H9 (cell line): Measurements from ENCODE around the gene CALHM3. TPM values are rescaled to one million over a fixed set of nuclear protein-coding genes. Genes with fewer than 3 reads are reported as not detected.

Experiments used
- DNase-seq: peaks from one replicate; pipeline ENCODE4 v3.0.0-alpha.2; 2017
- H2AFZ ChIP-seq: one replicate; pipeline ENCODE4 v1.6.1; 2013; ENCODE audit warnings: mild to moderate bottlenecking, low read length, control low read depth, moderate library complexity
- H2AK5ac ChIP-seq: 2 replicates; pipeline ENCODE4 v1.6.1; 2013; ENCODE audit warnings: low read length, control low read depth, mixed read lengths; ENCODE audit not compliant: insufficient read length
- H2BK120ac ChIP-seq: one replicate; pipeline ENCODE4 v1.6.1; 2013; ENCODE audit warnings: low read depth, mild to moderate bottlenecking, low read length, control low read depth, inconsistent platforms; ENCODE audit not compliant: poor library complexity, severe bottlenecking
- H2BK12ac ChIP-seq: 2 replicates; pipeline ENCODE4 v1.6.1; 2013; ENCODE audit warnings: low read length, control low read depth, mixed read lengths, low read depth; ENCODE audit not compliant: insufficient read length
- H2BK15ac ChIP-seq: 2 replicates; pipeline ENCODE4 v1.6.1; 2013; ENCODE audit warnings: low read depth, low read length, control low read depth
- H2BK20ac ChIP-seq: one replicate; pipeline ENCODE4 v1.6.1; 2013; ENCODE audit warnings: low read depth, mild to moderate bottlenecking, low read length, control low read depth, inconsistent platforms; ENCODE audit not compliant: poor library complexity, severe bottlenecking
- H2BK5ac ChIP-seq: 2 replicates; pipeline ENCODE4 v1.6.1; 2013; ENCODE audit warnings: low read length, control low read depth, mixed read lengths; ENCODE audit not compliant: insufficient read length
- H3K14ac ChIP-seq: 2 replicates; pipeline ENCODE4 v1.6.1; 2013; ENCODE audit warnings: low read length, control low read depth; ENCODE audit not compliant: insufficient read depth
- H3K18ac ChIP-seq: 2 replicates; pipeline ENCODE4 v1.6.1; 2013; ENCODE audit warnings: low read depth, mild to moderate bottlenecking, mixed read lengths, low read length, control low read depth; ENCODE audit not compliant: insufficient read length
- H3K23ac ChIP-seq: 2 replicates; pipeline ENCODE4 v1.6.1; 2013; ENCODE audit warnings: low read length, control low read depth, mixed read lengths, low read depth; ENCODE audit not compliant: insufficient read length
- H3K23me2 ChIP-seq: 2 replicates; pipeline ENCODE4 v1.6.1; 2013; ENCODE audit warnings: low read depth, mild to moderate bottlenecking, mixed read lengths, low read length, control low read depth; ENCODE audit not compliant: insufficient read length, poor library complexity, severe bottlenecking
- H3K27ac ChIP-seq: 2 replicates; pipeline ENCODE4 v1.5.1; 2013; ENCODE audit warnings: low read length, control low read depth, mixed read lengths, low read depth; ENCODE audit not compliant: insufficient read length
- H3K27me3 ChIP-seq: 2 replicates; pipeline ENCODE4 v1.6.1; 2013; ENCODE audit warnings: low read length, control low read depth, inconsistent platforms; ENCODE audit not compliant: insufficient read depth
- H3K4ac ChIP-seq: 2 replicates; pipeline ENCODE4 v1.6.1; 2013; ENCODE audit warnings: low read depth, mild to moderate bottlenecking, control low read depth, inconsistent platforms, low read length, moderate library complexity
- H3K4me1 ChIP-seq: 2 replicates; pipeline ENCODE4 v1.6.1; 2013; ENCODE audit warnings: low read length, control low read depth, inconsistent platforms; ENCODE audit not compliant: insufficient read depth
- H3K4me2 ChIP-seq: 2 replicates; pipeline ENCODE4 v1.6.1; 2013; ENCODE audit warnings: low read length, control low read depth, mixed read lengths; ENCODE audit not compliant: insufficient read length, insufficient read depth
- H3K56ac ChIP-seq: 2 replicates; pipeline ENCODE4 v1.6.1; 2013; ENCODE audit warnings: low read depth, mild to moderate bottlenecking, mixed read lengths, low read length, control low read depth; ENCODE audit not compliant: insufficient read length
- H3K79me1 ChIP-seq: 2 replicates; pipeline ENCODE4 v1.6.1; 2013; ENCODE audit warnings: low read depth, mild to moderate bottlenecking, moderate library complexity, low read length, control low read depth, inconsistent platforms; ENCODE audit not compliant: insufficient read depth, poor library complexity, severe bottlenecking
- H3K79me2 ChIP-seq: 2 replicates; pipeline ENCODE4 v1.6.1; 2013; ENCODE audit warnings: low read length, control low read depth, inconsistent platforms; ENCODE audit not compliant: insufficient read depth
- H3K9ac ChIP-seq: 2 replicates; pipeline ENCODE4 v1.6.1; 2013; ENCODE audit warnings: low read length, control low read depth, mixed read lengths; ENCODE audit not compliant: insufficient read length; ENCODE audit errors: extremely low read depth
- H3K9me3 ChIP-seq: one replicate; pipeline ENCODE4 v1.6.1; 2013; ENCODE audit warnings: low read depth, low read length, inconsistent platforms; ENCODE audit not compliant: control insufficient read depth
- H3T11ph ChIP-seq: one replicate; pipeline ENCODE4 v1.6.1; 2013; ENCODE audit warnings: mild to moderate bottlenecking, low read length, control low read depth, inconsistent platforms
- H4K20me1 ChIP-seq: one replicate; pipeline ENCODE4 v1.6.1; 2013; ENCODE audit not compliant: control insufficient read depth, insufficient read length, insufficient read depth
- H4K5ac ChIP-seq: 2 replicates; pipeline ENCODE4 v1.6.1; 2013; ENCODE audit warnings: low read depth, mild to moderate bottlenecking, mixed read lengths, low read length, control low read depth; ENCODE audit not compliant: insufficient read length
- H4K8ac ChIP-seq: replicated peaks from 2 replicates; pipeline ENCODE4 v1.6.1; 2013; ENCODE audit warnings: low read length, control low read depth, mixed read lengths, low read depth; ENCODE audit not compliant: insufficient read length
- H4K91ac ChIP-seq: 2 replicates; pipeline ENCODE4 v1.6.1; 2013; ENCODE audit warnings: low read depth, mild to moderate bottlenecking, moderate library complexity, mixed read lengths, low read length, control low read depth; ENCODE audit not compliant: insufficient read length
- H3K27ac Mint-ChIP-seq, 3 experiments: 2 replicates in 2 of 3; 3 replicates in 1 of 3; pipeline ENCODE4 v1.8.0; 2020 to 2021; ENCODE audit warnings: mixed read lengths in 3 of 3, mild to moderate bottlenecking in 1 of 3, moderate library complexity in 1 of 3
- H3K27me3 Mint-ChIP-seq: 2 replicates; pipeline ENCODE4 v1.8.0; 2021; ENCODE audit warnings: low read depth, mild to moderate bottlenecking, moderate library complexity, mixed read lengths
- H3K36me3 Mint-ChIP-seq, 3 experiments: 2 replicates in 2 of 3; 3 replicates in 1 of 3; pipeline ENCODE4 v1.8.0; 2020 to 2021; ENCODE audit warnings: low read depth in 3 of 3, mixed read lengths in 3 of 3; ENCODE audit not compliant: insufficient read depth in 1 of 3
- H3K4me1 Mint-ChIP-seq, 2 experiments: 2 replicates each; pipeline ENCODE4 v1.8.0; 2020; ENCODE audit warnings: mixed read lengths in 2 of 2
- H3K4me3 Mint-ChIP-seq, 2 experiments: 2 replicates in 1 of 2; 3 replicates in 1 of 2; pipeline ENCODE4 v1.8.0; 2020 to 2021; ENCODE audit warnings: mild to moderate bottlenecking in 2 of 2, mixed read lengths in 2 of 2, moderate library complexity in 1 of 2
- H3K9me3 Mint-ChIP-seq, 2 experiments: 2 replicates in 1 of 2; 3 replicates in 1 of 2; pipeline ENCODE4 v1.8.0; 2020; ENCODE audit warnings: mild to moderate bottlenecking in 2 of 2, mixed read lengths in 2 of 2, moderate library complexity in 1 of 2
- WGBS: extraction: QIAGEN DNeasy Blood & Tissue Kit; methylation state at CpG from one replicate; pipeline ENCODE4 v1.1.7; 2013; ENCODE audit warnings: missing lambda C conversion rate, low lambda C conversion rate, mixed read lengths; ENCODE audit not compliant: insufficient read length; ENCODE audit errors: extremely low coverage; 5-methylcytosine and 5-hydroxymethylcytosine counted together
- total RNA-seq: library from RNA; stranded (reverse); gene quantifications from 2 replicates; pipeline ENCODE4 v1.2.1, GENCODE V29; 2021
- TF ChIP-seq, protein P1 (sequence below): fragments of 200-600 bp; sonication (generic); conservative IDR thresholded peaks from 3 replicates; pipeline ENCODE4 v1.8.0; 2021; ENCODE audit warnings: antibody characterized with exemption, mild to moderate bottlenecking

The CALHM3 gene
- total RNA-seq, 1 experiment from 2014 or later: not detected

DNA sequence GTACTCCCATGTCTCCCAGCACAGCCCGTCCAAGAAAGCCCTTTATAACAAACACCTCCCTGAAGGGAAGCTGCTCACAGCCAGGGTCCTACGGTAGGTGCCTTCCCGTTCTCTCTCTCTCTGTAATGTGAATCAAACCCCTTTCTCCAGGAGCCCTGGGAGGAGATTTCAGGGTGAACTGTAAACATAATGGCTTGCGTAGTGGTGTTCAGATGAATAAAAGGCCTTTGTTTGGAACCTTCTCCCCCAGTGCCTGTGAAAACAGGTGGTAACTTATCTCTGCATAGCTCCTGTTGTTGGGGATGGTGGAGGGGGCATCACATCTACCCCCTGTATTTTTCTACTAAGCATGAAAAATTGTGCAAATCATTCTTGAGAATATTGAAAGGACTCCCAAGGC lies 39.3 kb downstream of the CALHM3 start:
- no peak for DNase-seq
- H3K4me3 Mint-ChIP-seq: no peak overlapping the region
- no peak overlapping the region for H3K27ac ChIP-seq
- no peaks in the 10 kb centered on the region for H3K27me3 Mint-ChIP-seq
- H3K4me1 ChIP-seq: no peaks in the 10 kb centered on the region
- H4K91ac ChIP-seq: no peak overlapping the region
- peaks cover 0 to 3% of the 10 kb centered on the region in 2 experiments; a peak in 1 of 4 replicates for H3K4me1 Mint-ChIP-seq
- no peak overlapping the region for H3T11ph ChIP-seq
- no peak overlapping the region for H2BK15ac ChIP-seq
- H3K18ac ChIP-seq: no peak overlapping the region
- no peak overlapping the region for H3K4ac ChIP-seq
- no peak overlapping the region for H3K56ac ChIP-seq
- no peak overlapping the region for H2BK5ac ChIP-seq
- no peaks in the 10 kb centered on the region for H3K79me2 ChIP-seq
- peak overlapping the region; percentile 34 to 72 (median 68); a peak in 4 of 7 replicates for H3K27ac Mint-ChIP-seq
- no peak overlapping the region for H2AFZ ChIP-seq
- no peak overlapping the region for H2BK12ac ChIP-seq
- H4K20me1 ChIP-seq: no peaks in the 10 kb centered on the region
- H3K36me3 Mint-ChIP-seq: peaks cover 64 to 94% (median 89%) of the 10 kb centered on the region in 3 experiments; a peak in 6 of 7 replicates
- no peaks in the 10 kb centered on the region for H3K27me3 ChIP-seq
- TF ChIP-seq, protein P1, sequence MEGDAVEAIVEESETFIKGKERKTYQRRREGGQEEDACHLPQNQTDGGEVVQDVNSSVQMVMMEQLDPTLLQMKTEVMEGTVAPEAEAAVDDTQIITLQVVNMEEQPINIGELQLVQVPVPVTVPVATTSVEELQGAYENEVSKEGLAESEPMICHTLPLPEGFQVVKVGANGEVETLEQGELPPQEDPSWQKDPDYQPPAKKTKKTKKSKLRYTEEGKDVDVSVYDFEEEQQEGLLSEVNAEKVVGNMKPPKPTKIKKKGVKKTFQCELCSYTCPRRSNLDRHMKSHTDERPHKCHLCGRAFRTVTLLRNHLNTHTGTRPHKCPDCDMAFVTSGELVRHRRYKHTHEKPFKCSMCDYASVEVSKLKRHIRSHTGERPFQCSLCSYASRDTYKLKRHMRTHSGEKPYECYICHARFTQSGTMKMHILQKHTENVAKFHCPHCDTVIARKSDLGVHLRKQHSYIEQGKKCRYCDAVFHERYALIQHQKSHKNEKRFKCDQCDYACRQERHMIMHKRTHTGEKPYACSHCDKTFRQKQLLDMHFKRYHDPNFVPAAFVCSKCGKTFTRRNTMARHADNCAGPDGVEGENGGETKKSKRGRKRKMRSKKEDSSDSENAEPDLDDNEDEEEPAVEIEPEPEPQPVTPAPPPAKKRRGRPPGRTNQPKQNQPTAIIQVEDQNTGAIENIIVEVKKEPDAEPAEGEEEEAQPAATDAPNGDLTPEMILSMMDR: no peak
- H3K4me2 ChIP-seq: no peak overlapping the region
- no peak overlapping the region for H4K8ac ChIP-seq
- H2BK120ac ChIP-seq: no peak overlapping the region
- H3K9ac ChIP-seq: no peak overlapping the region
- H2AK5ac ChIP-seq: no peak overlapping the region
- no peak overlapping the region for H2BK20ac ChIP-seq
- H3K23me2 ChIP-seq: no peaks in the 10 kb centered on the region
- no CpG with 5 or more reads among the region's 4 CpGs for WGBS
- H3K9me3 ChIP-seq: no peaks in the 10 kb centered on the region
- no peak overlapping the region for H3K14ac ChIP-seq
- H3K9me3 Mint-ChIP-seq: no peaks in the 10 kb centered on the region
- H4K5ac ChIP-seq: no peak overlapping the region
- no peaks in the 10 kb centered on the region for H3K79me1 ChIP-seq
- H3K23ac ChIP-seq: no peak overlapping the region
